ENCODE data around the gene KLK4. TPM values are rescaled to one million over a fixed set of nuclear protein-coding genes. Genes with fewer than 3 reads are reported as not detected.
"Not testable (repeated sequence)": the region's sequence is repeated elsewhere in the genome, so short reads cannot be mapped to it uniquely, and the experiment has no call there.

Gene KLK4
- total RNA-seq, 2 experiments from 2014 or later = not detected

- no peaks in the 10 kb centered on the region for H3K36me3 Mint-ChIP-seq
- CTCF ChIA-PET = interaction anchor here (3.4 kb wide), 1 partner anchor 13 kb away, joined by 23 read pairs; no protein-coding TSS in a partner anchor
- no peaks in the 10 kb centered on the region for H3K9me3 Mint-ChIP-seq (ENCODE audit: low read depth)
- DNase-seq = no peak
- H3K27ac Mint-ChIP-seq = no peak overlapping the region
- no peak overlapping the region for H3K4me3 Mint-ChIP-seq
- no peak for ATAC-seq
- H3K4me1 Mint-ChIP-seq = peaks cover 1% of the 10 kb centered on the region
- H3K27me3 Mint-ChIP-seq = peaks cover 38% of the 10 kb centered on the region
Observed at GRCh38 chr19:50908336-50908735, 2.9 kb downstream of the KLK4 start.

GRCh38 chr19:50906217-50906616 lies 5.0 kb downstream of the KLK4 start:
- H3K9me3 Mint-ChIP-seq (ENCODE audit: low read depth) = no peaks in the 10 kb centered on the region
- H3K4me1 Mint-ChIP-seq = no peaks in the 10 kb centered on the region
- DNase-seq (peak; percentile 58), ATAC-seq (no peak)
- peaks cover 38% of the 10 kb centered on the region for H3K27me3 Mint-ChIP-seq
- CTCF ChIA-PET = interaction anchor here (2.7 kb wide), 1 partner anchor 16 kb away, joined by 11 read pairs; no protein-coding TSS in a partner anchor
- H3K27ac Mint-ChIP-seq = no peak overlapping the region
- H3K36me3 Mint-ChIP-seq = no peaks in the 10 kb centered on the region
- H3K4me3 Mint-ChIP-seq = no peak overlapping the region

DNA sequence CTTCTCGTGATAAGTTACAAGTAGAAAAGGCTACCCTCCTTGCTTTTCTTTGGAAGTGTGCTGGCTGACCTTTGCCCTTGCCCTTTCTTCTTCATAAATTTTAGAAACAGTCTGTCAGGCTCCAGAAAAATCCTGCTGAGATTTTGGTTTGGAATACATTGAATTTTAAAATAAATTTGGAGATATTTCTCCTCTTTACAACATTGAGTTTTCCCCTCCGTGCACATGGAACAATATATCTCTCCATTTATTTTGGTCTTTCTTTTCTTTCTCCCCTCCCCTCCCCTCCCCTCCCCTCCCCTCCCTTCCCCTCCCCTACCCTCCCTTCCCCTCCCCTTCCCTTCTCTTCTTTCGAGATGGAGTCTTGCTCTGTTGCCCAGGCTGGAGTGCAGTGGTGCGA lies 8.6 kb downstream of the KLK4 start:
- Mint-ChIP-seq H3K4me3 (no peak overlapping the region), H3K27me3 (peaks cover 16% of the 10 kb centered on the region), H3K27ac (no peak overlapping the region), H3K36me3 (no peaks in the 10 kb centered on the region), H3K9me3 (ENCODE audit: low read depth) (no peaks in the 10 kb centered on the region), H3K4me1 (no peaks in the 10 kb centered on the region)
- DNase-seq (no peak), ATAC-seq (no peak)
- CTCF ChIA-PET = no interaction called here

- Mint-ChIP-seq H3K9me3 (ENCODE audit: low read depth) (peaks cover 2% of the 10 kb centered on the region), H3K4me1 (peaks cover 5% of the 10 kb centered on the region), H3K4me3 (no peak overlapping the region), H3K36me3 (no peaks in the 10 kb centered on the region), H3K27me3 (peaks cover 10% of the 10 kb centered on the region), H3K27ac (no peak overlapping the region)
- CTCF ChIA-PET = interaction anchor here (0.7 to 2.2 kb wide), 3 partner anchors 13 to 36 kb away, joined by 3 to 7 read pairs (median 3); no protein-coding TSS in a partner anchor
- ATAC-seq (no peak), DNase-seq (no peak)
Observed at GRCh38 chr19:50899569-50899968, 11.6 kb downstream of the KLK4 start.

DNA sequence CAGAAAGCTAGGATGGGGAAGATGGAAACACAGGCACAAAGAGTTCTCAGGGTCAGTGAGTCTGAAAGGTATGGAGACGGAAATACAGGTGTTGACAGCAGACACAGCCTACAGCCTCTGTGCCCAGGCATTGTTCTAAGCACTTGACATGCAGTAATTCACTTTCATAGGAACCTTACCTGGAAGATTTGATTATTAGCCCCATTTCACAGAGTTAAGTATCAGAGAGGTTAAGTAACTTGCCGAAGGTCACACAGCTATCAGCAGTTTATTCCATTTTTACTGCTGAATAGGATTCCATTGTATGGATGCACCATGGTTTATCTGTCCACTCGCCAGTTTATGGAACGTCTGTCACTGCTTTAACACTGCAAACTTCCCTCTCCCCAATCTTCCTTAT lies 13.2 kb downstream of the KLK4 start:
- peaks cover 10% of the 10 kb centered on the region for H3K27me3 Mint-ChIP-seq
- no peak overlapping the region for H3K4me3 Mint-ChIP-seq
- no peak overlapping the region for H3K27ac Mint-ChIP-seq
- ATAC-seq (no peak), DNase-seq (no peak)
- peaks cover 2% of the 10 kb centered on the region for H3K9me3 Mint-ChIP-seq (ENCODE audit: low read depth)
- H3K4me1 Mint-ChIP-seq = peaks cover 5% of the 10 kb centered on the region
- no peaks in the 10 kb centered on the region for H3K36me3 Mint-ChIP-seq
- CTCF ChIA-PET = interaction anchor here (2.2 kb wide), 1 partner anchor 24 kb away, joined by 7 read pairs; no protein-coding TSS in a partner anchor

DNA sequence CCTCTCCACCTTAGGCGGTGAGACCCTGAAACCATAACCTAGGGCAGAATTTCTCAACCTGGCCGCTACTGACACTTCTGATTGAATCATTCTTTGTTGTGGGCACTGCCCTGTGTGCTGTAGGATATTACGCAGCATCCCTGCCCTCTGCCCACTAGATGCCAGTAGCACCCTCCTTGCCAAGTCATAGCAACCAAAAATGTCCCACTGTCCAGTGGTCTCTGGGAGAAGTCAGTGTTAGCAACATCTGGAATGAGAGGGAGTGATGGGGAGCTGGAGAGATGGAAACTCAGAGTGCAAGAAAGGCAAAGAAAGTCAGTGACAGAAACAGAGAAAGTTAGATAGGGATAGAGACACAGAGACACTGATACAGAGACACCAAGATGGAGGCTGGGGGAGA lies 13.6 kb downstream of the KLK4 start:
- H3K27ac Mint-ChIP-seq = no peak overlapping the region
- ATAC-seq = no peak
- no peak for DNase-seq
- no peak overlapping the region for H3K4me3 Mint-ChIP-seq
- peaks cover 2% of the 10 kb centered on the region for H3K9me3 Mint-ChIP-seq (ENCODE audit: low read depth)
- CTCF ChIA-PET = interaction anchor here (2.2 kb wide), 1 partner anchor 24 kb away, joined by 7 read pairs; no protein-coding TSS in a partner anchor
- no peaks in the 10 kb centered on the region for H3K36me3 Mint-ChIP-seq
- peaks cover 10% of the 10 kb centered on the region for H3K27me3 Mint-ChIP-seq
- H3K4me1 Mint-ChIP-seq = peaks cover 5% of the 10 kb centered on the region

GRCh38 chr19:50897191-50897607 lies 14.0 kb downstream of the KLK4 start:
- no peak overlapping the region for H3K4me3 Mint-ChIP-seq
- H3K9me3 Mint-ChIP-seq (ENCODE audit: low read depth) = peaks cover 2% of the 10 kb centered on the region
- H3K27ac Mint-ChIP-seq = no peak overlapping the region
- CTCF ChIA-PET = interaction anchor here (2.2 kb wide), 1 partner anchor 25 kb away, joined by 7 read pairs; no protein-coding TSS in a partner anchor
- no peaks in the 10 kb centered on the region for H3K36me3 Mint-ChIP-seq
- H3K27me3 Mint-ChIP-seq = peaks cover 10% of the 10 kb centered on the region
- ATAC-seq (no peak), DNase-seq (no peak)
- peaks cover 5% of the 10 kb centered on the region for H3K4me1 Mint-ChIP-seq

DNA sequence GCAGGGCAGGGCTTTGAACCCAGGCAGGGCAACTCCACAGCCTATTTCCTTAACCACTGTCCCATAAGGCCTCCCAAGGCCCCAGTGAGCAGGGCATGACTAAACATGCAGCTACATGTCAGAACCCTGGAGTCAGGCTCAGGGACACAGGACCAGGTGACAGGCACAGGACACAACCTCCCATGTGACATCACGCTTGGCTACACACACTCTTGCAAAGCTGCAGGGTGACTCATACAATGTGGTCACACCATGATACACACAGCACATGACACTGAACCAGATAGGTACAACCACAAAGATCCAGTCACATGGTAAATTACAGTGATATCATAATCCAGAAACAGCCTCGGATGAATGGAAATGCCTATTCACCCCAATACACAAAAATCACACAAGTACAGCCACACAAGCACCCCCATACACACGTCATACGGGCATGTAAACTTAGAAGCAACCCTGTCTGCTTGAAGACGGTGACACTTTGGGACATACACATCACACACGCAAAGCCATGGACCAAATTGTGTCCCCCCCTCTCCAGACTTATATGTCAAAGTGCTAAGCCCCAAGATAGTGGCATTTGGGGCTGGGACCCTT lies 14.5 kb downstream of the KLK4 start:
- H3K27ac Mint-ChIP-seq = no peak overlapping the region
- H3K36me3 Mint-ChIP-seq = no peaks in the 10 kb centered on the region
- CTCF ChIA-PET = no interaction called here
- peak; percentile 55 for DNase-seq
- H3K4me3 Mint-ChIP-seq = no peak overlapping the region
- peaks cover 2% of the 10 kb centered on the region for H3K9me3 Mint-ChIP-seq (ENCODE audit: low read depth)
- peaks cover 10% of the 10 kb centered on the region for H3K27me3 Mint-ChIP-seq
- ATAC-seq = peak; percentile 67
- peaks cover 5% of the 10 kb centered on the region for H3K4me1 Mint-ChIP-seq

GRCh38 chr19:50896089-50896590 lies 15.1 kb downstream of the KLK4 start:
- CTCF ChIA-PET; H3K27ac Mint-ChIP-seq; ATAC-seq; DNase-seq; H3K4me3 Mint-ChIP-seq; H3K9me3 Mint-ChIP-seq (ENCODE audit: low read depth); H3K4me1 Mint-ChIP-seq; H3K36me3 Mint-ChIP-seq: not testable (repeated sequence)
- peaks cover 10% of the 10 kb centered on the region for H3K27me3 Mint-ChIP-seq

DNA sequence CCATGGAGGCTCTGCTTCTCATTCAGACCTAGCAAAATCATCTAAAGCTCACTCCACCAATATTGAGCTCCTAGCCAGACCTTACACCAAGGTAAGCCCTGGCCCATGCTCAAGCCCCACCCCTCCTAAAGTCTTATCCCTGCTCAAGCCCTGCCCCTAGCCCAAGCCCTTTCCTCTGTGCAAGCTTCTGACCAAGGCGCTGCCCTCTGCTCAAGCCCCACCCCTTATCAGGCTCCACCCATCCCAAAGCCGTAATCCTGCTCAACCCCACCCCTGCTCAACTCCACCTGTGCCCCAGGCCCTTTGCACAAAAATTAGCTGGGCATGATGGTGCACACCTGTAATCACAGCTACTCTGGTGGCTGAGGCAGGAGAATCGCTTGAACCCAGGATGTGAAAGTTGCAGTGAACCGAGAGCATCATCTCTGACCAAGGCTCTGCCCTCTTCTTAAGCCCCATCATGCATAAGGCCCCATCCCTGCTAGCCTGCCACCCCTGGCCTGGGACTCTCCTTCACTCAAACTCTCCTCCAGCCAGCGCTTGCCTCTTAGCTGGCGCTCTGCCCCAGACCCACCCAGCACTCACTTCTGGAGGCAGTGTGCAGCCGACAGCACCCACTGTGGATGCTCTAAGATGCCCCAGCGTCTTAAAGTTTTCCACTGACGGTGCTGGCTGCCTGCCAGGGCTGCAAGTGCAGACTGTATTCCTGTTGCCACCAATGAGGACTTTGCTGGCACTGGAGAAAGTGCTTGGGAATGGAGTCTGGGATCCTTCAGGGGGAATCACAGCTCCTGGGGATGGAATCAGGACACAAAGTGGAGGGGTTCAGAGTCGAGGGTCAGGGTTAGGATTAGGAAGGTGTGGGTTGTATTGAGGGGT lies 16.5 kb downstream of the KLK4 start:
- ATAC-seq = no peak
- Mint-ChIP-seq H3K27ac (no peak overlapping the region), H3K36me3 (no peaks in the 10 kb centered on the region), H3K27me3 (peaks cover 10% of the 10 kb centered on the region), H3K4me1 (peaks cover 5% of the 10 kb centered on the region), H3K9me3 (ENCODE audit: low read depth) (peaks cover 2% of the 10 kb centered on the region), H3K4me3 (no peak overlapping the region)
- CTCF ChIA-PET = interaction anchor here (1.1 kb wide), 1 partner anchor 28 kb away, joined by 3 read pairs; no protein-coding TSS in a partner anchor
- no peak for DNase-seq

DNA sequence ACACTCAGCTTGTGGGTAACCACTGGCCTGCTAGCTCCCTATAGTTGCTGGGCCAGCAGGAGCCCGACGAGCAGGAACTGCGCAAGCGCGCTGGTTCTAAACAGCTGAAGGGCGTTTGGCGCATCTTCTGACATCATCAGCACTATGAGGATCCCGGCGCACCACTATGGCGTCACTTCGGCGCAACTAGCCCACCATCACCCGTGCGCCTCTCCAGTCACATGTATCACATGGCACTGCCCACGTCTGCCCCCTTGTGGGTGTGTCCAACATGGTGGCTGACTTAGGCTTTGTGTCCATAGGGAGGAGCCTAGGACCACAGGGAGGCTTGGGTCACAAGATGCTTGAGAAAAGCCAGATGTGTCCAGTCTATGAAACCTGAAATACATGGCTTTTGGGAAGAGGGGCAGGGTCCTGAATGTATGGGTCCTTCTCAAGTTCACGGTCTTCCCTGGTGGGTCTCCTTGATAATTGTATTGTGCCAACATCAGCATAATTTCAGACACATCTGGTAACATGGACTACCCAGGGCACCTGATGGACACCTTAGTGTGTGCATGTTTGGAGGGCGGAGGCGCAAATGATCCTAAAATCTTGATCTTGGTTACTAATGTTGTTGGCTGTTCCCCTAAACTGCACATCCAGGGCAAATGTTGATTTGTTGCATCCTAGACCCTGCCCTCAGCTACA lies 18.0 kb downstream of the KLK4 start:
- Mint-ChIP-seq H3K9me3 (ENCODE audit: low read depth) (peaks cover 2% of the 10 kb centered on the region), H3K27ac (no peak overlapping the region), H3K27me3 (peaks cover 12% of the 10 kb centered on the region), H3K4me3 (no peak overlapping the region), H3K36me3 (no peaks in the 10 kb centered on the region), H3K4me1 (peaks cover 5% of the 10 kb centered on the region)
- CTCF ChIA-PET = no interaction called here
- ATAC-seq (no peak), DNase-seq (no peak)

- DNase-seq = no peak
- Mint-ChIP-seq H3K9me3 (ENCODE audit: low read depth) (peaks cover 2% of the 10 kb centered on the region), H3K4me3 (no peak overlapping the region), H3K4me1 (no peaks in the 10 kb centered on the region), H3K27ac (no peak overlapping the region), H3K27me3 (peaks cover 16% of the 10 kb centered on the region), H3K36me3 (no peaks in the 10 kb centered on the region)
- ATAC-seq = no peak
- CTCF ChIA-PET = interaction anchor here (1.0 kb wide), 1 partner anchor 31 kb away, joined by 3 read pairs; no protein-coding TSS in a partner anchor
Observed at GRCh38 chr19:50891253-50891625, 20.0 kb downstream of the KLK4 start.
